Measurements from ENCODE around the gene RFX4.
"Not testable (repeated sequence)": the region's sequence is repeated elsewhere in the genome, so short reads cannot be mapped to it uniquely, and the experiment has no call there.

The RFX4 gene

GRCh38 chr12:106647793-106648514 lies 65.2 kb downstream of the RFX4 start:
- no peak for DNase-seq

GRCh38 chr12:106648736-106649135 lies 65.9 kb downstream of the RFX4 start:
- no peak for DNase-seq

GRCh38 chr12:106651552-106651951 lies 68.7 kb downstream of the RFX4 start:
- DNase-seq: no peak

DNA sequence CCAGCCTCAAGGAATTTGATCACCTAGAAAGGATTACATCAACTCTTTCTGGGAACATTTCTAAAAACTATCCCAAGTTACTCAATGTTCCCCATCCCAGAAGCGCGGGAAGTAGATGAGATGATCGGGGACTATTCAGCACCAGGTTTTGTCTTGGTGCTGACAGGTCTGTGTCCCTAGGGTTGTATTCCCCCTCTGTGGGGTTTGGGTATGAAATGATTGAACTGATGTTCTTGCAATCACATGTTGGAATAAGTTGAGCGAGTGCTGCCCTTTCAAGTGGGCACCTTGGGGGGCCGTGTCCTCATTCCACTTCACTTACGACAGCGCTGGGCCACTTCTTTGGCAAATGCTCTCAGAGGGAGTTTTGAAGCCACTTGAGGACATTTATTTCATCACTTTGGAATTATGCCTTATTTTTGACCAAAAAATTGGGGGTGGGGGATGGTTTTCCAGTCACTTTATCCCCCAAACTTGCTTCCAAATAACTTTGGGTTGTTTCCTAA lies 69.8 kb downstream of the RFX4 start:
- DNase-seq: no peak

DNA sequence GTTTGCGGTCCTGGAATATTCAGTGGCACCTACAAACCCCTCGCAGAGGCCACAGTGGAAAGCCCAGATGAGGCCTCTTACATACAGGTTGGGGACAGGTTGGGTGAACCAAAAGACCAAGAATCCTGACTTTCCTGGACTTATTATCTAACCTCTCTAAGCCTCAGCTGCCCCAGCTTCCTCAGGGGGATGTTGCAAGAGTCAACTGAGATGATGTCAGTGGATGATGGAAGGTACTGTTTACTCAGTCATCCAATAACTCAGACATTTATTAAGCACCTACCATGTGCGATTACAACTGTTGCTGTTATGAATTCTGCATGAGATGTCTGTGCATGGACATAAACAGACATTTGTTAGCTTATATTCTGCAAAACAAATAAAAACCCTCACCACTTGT lies 72.8 kb downstream of the RFX4 start:
- DNase-seq: no peak

DNA sequence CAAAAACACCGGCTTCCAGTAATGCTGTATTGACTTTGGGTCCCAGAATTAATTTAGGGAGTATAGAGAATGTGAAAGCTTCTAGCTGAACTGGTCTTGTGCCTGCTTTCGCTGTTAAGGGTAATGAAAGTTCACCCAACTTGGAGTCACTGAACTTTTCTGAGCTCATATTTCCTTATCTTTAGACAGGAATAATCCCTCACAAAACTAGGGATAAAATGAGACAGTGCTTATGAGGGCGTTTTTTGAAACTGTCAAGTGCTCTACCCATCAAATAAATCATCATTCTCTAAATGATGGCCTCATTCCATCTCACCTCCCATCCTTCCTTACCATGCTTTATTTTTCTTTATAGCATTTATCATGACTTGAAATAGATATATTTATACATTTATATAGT lies 74.7 kb downstream of the RFX4 start:
- no peak for DNase-seq

- DNase-seq: no peak
These were observed 80.6 kb downstream of the RFX4 start for GRCh38 chr12:106663385-106663784.

GRCh38 chr12:106669216-106669615 lies 86.4 kb downstream of the RFX4 start:
- no peak for DNase-seq

DNA sequence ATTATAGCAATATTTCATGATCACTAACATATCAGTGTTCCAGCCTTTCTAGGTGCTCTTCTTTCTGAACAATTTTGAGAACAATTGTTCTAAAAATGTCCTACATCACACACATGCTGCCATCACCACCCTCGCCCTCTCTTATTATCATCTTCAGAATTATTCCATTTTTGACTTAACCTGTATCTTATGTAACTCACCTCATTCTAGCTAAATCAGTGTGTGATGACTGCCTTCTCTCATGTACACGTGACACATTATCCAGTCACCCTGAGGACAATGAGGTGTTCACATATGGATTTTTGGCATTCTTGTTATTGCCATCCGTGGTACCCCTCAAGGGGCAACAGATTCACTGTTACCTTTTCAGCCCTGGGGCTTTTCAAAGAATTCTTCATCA lies 87.3 kb downstream of the RFX4 start:
- no peak for DNase-seq

GRCh38 chr12:106671840-106672239 lies 89.0 kb downstream of the RFX4 start:
- DNase-seq: no peak

DNA sequence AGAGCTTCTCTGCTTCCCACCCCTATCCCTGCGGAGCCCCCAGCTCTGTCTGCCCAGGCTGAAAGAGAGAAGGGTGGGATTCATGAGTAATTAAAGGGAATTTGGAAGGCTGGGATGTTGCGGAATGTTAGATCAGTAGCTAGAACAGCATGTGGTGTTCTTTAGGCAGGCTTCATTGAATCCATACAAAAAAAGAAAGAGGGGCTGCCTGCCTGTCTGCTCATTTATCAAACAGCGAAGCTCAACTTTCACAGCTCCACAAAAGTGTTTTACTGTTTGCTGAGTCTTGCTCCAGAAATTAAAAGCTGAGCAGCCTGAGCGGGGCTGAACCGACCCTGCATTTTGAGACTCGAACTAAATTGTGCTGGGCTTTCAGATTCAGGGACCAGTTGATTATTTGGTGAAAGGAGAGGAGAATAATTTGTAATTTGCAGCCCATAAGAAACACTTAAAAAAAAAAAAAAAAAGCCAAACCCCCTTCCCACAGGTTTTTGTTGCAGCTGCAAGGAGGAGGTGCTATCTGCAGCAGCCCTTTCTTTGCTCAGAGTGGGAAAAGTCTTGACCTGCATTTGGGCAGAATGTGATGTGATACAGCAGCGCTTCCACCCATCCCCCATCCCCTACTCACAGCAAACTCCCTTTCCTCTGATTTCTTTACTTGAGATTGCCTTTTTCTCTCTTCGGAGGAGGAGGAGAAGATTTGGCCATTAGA lies 89.7 kb downstream of the RFX4 start:
- DNase-seq: no peak

- no peak for DNase-seq
These were observed 90.3 kb downstream of the RFX4 start for GRCh38 chr12:106673141-106673540.

DNA sequence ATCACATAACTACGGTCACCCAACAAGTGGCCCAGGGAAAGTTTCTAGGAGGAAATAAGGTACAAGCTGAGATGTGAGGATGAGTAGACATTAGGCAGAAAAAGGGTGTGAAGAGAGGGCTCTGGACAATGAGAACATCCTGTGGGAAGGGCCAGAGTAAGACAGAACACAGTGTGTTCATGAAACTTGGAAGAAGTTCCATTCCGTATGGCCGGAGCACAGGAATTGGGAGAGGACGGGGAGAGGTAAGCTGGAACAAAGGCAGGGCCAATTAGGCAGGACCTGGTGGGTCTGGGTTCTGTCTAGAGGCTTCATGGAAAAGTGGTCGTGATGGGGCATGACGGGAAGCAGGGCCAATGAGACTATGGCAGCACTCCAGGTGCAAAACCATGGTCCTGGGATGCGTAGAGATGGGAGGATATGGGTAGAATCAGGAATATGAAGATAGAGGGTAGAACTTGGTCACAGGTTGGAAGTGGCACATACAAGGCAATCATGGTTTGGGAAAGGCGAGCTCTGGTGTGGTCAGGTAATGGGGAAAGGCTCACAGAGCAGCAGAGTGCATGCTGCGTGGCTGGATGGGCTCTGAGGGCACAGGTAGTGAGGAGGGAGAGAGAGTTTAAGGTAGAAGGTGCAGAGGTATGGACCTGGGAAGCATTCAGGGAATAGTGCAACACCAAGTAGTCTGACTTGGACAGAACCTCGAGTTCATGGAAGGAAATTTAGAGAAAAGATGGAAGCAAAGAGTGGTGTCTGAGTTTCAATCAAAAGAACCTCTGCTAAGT lies 93.0 kb downstream of the RFX4 start:
- no peak for DNase-seq

- DNase-seq: no peak
These were observed 96.8 kb downstream of the RFX4 start for GRCh38 chr12:106679574-106679973.

DNA sequence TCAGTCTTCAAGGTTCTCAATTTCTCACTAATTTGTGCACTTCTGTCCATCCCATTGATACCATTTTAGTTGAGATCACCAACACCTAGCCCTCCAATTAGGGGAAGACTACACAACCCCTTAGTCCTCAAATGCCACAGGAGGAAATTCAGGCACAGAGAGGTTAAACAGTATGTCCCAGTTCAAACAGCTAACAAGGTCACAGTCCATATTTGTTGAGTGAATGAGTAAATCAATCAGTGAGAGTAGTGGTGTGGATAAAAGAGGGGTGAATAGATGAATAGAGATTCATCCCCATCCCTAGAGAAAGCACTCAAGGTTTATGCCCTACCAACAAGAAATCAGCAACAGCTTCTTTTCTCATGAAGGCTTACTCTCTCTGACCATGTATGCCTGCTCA lies 97.5 kb downstream of the RFX4 start:
- DNase-seq: no peak

DNA sequence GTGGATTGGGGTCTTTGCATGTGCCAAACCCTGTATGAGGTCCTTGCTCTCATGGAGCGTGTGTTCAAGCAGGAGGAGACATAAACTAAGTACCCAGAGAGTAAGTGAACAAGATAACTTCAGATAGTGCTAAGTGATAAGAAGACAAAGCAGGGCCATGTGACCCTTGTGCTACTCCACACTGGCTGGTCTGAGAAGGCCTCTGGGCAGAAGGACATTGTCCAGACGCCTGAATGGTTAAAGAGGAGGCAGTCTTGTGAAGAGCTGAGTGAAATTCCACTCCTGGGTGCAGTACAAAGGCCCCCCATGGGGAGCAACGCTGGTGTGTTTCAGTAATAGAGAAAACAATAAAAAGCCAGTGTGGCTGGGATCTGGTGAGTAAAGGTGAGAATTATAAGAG lies 98.4 kb downstream of the RFX4 start:
- DNase-seq: no peak

GRCh38 chr12:106682594-106683234 lies 99.9 kb downstream of the RFX4 start:
- DNase-seq: no peak

GRCh38 chr12:106684497-106684896 lies 101.7 kb downstream of the RFX4 start:
- no peak for DNase-seq

DNA sequence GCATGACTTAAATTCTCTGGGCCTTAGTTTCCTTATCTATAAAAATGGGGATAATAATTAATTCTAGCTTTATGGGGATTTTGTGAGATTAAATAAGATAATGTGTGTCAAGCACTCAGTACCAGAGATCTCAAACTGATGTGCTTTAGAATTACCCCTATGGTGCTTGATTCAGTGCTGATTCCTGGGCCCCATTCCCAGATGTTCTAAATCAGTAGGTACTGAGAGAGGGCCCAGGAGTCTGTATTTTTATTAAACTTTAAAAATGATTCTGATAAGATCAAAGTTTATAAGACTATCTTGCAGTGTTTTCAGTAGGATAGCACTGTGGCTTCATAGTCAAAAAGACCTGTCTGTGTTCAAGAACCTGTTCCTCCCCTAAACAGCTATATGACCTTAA lies 102.6 kb downstream of the RFX4 start:
- DNase-seq: no peak

DNA sequence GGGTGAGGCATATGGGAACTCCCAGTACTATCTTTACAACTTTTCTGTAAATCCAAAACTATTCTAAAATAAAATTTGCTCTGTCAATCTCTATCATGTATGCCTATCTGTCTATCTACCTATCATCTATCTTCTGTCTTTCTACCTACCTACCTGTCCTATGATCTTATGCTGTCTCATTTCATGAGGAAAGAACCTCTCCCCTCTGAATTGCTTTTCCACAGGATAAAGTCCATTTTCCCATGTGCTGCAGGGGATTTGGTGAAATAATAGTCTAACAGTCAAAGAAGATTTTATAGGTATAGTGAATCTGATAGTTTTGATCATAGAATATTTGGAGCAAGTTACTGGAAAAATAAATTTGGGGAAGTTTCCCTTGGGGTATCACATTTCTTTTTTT lies 104.9 kb downstream of the RFX4 start:
- DNase-seq: no peak

DNA sequence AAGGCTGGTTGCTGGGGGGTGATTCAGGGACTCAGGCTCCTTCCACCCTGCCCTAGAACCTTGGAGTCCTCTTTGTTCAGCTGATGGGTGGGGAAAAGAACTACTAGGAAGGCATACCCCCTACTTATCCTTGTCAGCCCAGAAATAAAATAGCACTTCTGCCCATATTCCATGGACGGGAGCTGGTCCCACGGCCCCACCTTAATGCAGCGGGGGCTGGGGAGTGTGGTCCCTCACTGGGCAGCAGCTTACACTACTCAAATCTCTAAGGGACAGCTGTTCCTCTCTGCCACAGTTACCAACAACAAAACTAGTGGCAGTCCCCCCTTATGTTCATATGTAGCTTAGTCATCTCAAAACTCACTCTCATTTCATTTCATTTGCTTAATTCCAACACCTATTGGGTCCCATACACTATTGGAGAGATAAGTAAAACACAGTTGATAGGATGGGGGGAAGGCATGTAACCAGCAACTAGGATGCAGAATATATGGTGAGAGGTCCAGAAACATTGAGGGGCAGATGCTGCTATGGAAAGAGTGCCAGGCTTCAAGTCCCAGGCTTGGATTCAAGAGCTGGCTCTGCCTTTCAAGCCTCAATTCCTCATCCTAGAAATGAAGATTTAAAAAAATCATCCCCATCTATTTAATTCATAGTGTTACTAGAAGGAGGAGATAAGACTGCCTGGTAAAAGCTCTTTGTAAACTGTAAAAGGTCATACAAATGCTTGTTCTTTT lies 107.9 kb downstream of the RFX4 start:
- DNase-seq: no peak

DNA sequence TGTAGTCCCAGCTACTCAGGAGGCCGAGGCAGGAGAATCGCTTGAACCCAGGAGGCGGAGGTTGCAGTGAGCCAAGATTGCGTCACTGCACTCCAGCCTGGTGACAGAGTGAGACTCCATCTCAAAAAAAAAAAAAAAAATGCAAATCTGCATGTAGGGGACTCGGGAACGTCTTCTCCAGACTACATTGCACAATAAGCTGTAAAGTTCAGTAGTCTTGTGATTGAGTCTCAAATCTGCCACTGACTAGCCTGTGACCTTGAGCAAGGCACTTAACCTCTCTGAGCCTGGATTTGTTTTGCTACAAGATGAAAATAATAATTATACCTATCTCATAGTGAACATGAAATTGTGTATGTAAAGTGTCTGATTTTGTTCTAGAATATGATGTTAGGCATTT lies 109.2 kb downstream of the RFX4 start:
- not testable (repeated sequence) for DNase-seq
